Fibroblast of villous mesenchyme (primary cell): ENCODE results near the gene CTNNA3. TPM values are rescaled to one million over a fixed set of nuclear protein-coding genes. Genes with fewer than 3 reads are reported as not detected.
A peak's percentile ranks its signal among the peaks of the same experiment; 100 is the strongest.

Source experiments
- DNase-seq: peaks from one replicate; pipeline ENCODE4 v3.0.0-alpha.2; 2010; ENCODE audit warnings: low read depth
- H3K4me3 ChIP-seq: 2 replicates; pipeline ENCODE4 v1.5.1; 2011; ENCODE audit warnings: low read depth, mild to moderate bottlenecking, low read length
- total RNA-seq: library from RNA; depleted of rRNA; stranded (reverse); fragments of >200 nt; gene quantifications from 2 replicates; pipeline ENCODE4 v1.2.3, GENCODE V29; 2012
- TF ChIP-seq, protein P1 (sequence below): IDR thresholded peaks from 2 replicates; pipeline ENCODE4 v1.5.1; 2012; ENCODE audit warnings: low read depth, mild to moderate bottlenecking, low read length; ENCODE audit not compliant: insufficient read depth

CTNNA3 gene
- total RNA-seq, 1 donor: not detected

DNA sequence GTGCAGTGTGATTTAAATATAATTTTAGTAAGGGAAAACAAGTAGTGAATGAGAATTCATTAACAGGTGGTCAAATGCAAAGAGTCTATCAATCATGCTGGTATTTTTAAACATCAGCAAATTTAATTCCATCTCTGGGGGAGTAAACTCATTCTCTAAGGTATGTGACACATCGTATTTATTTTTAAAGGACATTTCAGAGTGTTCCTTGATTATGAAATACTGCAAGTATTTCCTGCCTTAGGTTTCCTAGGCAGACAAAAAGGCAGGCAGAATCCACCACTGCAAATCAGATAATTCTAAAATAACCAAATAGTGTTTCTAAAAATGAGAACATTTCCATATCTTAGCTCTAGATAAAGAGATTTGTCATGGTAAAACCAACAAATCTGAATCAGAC is 576.3 kb downstream of the CTNNA3 start:
- no peak for DNase-seq
- TF ChIP-seq, protein P1, sequence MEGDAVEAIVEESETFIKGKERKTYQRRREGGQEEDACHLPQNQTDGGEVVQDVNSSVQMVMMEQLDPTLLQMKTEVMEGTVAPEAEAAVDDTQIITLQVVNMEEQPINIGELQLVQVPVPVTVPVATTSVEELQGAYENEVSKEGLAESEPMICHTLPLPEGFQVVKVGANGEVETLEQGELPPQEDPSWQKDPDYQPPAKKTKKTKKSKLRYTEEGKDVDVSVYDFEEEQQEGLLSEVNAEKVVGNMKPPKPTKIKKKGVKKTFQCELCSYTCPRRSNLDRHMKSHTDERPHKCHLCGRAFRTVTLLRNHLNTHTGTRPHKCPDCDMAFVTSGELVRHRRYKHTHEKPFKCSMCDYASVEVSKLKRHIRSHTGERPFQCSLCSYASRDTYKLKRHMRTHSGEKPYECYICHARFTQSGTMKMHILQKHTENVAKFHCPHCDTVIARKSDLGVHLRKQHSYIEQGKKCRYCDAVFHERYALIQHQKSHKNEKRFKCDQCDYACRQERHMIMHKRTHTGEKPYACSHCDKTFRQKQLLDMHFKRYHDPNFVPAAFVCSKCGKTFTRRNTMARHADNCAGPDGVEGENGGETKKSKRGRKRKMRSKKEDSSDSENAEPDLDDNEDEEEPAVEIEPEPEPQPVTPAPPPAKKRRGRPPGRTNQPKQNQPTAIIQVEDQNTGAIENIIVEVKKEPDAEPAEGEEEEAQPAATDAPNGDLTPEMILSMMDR: no peak
- no peak overlapping the region for H3K4me3 ChIP-seq

DNA sequence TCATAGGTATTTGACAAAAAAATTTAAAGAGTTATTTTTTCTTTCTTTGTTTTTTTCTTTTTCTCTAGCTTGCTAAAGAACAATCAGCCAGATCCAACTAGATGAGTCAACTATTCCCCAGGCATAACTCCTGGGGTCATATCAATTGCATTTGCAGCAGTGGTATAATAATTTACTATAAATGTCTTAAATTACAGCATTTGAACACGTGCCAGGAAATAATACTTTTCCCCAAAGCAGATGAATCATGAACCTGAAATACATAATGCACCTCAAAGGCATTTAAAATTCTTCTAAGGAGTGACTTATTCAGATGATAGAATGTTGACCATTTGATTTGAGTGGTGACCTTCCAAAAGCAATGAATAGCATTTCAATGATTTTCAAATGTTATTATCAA is 580.0 kb downstream of the CTNNA3 start:
- H3K4me3 ChIP-seq: no peak overlapping the region
- DNase-seq: peak; percentile 2
- TF ChIP-seq, protein P1: no peak

DNA sequence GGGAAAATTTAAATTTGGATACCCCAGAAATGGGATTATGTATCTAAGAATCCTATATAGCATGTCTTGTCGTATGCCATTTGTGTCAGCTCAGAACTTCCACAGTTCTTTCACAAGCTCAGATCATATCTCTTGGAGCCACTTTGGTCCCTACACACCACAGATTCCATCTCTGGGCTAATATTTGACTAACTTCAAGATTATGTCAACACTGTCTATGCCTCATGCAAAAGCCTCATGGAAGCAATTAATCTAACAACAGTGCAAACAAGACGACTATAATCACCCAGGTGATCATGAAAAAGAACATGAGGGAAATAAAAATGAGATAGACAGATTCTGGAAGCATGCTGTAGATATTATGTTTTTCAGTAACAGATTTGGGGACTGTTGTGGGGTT is 581.0 kb downstream of the CTNNA3 start:
- TF ChIP-seq, protein P1: no peak
- H3K4me3 ChIP-seq: no peak overlapping the region
- DNase-seq: no peak

DNA sequence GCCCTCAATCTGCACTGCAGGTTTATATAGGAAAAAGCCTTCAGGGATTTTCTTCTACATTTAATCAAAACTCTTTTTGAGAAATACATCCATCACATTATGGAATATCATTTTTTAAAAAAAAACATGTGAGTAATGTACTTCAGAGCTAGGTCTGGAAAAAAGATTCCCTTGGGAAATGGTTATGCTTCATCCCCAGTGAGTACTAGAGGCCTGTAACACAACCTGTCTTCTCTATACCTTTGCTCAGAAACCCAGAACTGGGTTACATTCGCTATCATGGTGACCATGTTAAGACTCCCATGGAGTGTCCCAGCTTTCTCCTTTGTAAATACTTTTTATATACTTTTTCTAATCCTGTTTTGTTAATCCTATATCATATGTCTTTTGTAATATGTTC is 583.2 kb downstream of the CTNNA3 start:
- H3K4me3 ChIP-seq: no peak overlapping the region
- TF ChIP-seq, protein P1: no peak

DNA sequence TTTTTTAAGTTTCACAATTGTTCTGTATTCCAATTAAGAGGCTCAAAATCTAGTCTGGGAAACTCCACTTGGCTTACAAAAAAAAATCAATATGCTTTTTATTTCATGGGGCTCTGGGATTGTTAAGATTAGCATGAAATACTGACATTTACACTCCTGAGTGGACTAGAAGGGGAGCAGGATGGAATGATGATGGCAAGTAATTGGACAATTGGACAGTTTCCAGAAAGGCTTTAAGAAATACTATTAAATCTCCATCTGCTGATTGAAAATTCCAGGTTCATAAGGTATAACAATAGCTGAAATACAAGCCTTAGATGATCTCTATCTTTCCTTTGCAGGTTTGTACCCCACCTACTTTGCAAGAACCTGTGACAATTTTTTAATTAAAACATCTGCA is 585.7 kb downstream of the CTNNA3 start:
- TF ChIP-seq, protein P1: no peak
- no peak for DNase-seq
- H3K4me3 ChIP-seq: no peak overlapping the region

More for the DNA sequence above, 583.2 kb downstream of the CTNNA3 start:
- no peak for DNase-seq

DNA sequence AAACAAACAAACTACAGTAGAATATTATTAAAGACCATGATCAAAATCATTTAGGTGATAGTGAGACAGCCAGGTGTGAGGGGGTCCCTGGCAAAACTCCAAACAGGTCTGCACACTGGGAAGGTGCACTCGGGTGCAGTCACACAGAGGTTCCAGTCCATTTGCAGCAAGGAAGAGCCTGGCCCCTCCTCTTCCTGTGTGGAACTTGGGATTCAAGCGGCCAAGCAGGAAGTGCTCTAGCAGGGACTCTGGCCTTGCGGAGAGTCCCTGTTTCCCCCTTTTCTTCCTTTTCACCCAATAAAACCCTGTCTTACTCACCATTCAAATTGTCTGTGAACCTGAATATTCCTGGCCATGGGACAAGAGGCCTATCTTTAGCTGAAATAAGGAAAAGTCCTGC is 588.3 kb downstream of the CTNNA3 start:
- TF ChIP-seq, protein P1: no peak

DNA sequence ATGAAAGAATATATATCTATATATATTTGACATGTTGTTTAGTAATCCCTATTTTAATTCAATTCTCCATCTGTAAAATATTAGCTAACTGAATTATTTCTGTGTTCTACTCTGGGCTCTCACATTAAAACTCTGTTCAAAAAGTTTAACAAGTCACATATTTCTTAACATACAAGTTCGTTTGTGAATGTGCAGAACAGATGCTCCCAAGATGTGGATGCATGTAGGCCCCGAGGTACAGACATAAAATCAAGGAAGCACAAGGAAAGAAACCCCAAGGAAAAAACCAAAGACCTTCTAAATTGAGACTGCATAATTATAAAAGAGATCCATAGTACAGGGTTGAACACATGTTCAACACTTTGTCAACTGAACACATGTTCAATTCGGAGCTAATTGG is 595.0 kb downstream of the CTNNA3 start:
- no peak overlapping the region for H3K4me3 ChIP-seq
- TF ChIP-seq, protein P1: no peak
- DNase-seq: no peak

More for the DNA sequence above, 588.3 kb downstream of the CTNNA3 start:
- no peak for DNase-seq
- no peak overlapping the region for H3K4me3 ChIP-seq
